Measurements from ENCODE around the gene SFRP4.

Gene SFRP4

GRCh38 chr7:37924491-37925041 is 7.9 kb upstream of the SFRP4 start:
- DNase-seq (ENCODE audit: low spot score) = no peak

- no peak for DNase-seq (ENCODE audit: low spot score)
Observed at GRCh38 chr7:37923996-37924395, 7.4 kb upstream of the SFRP4 start.

- DNase-seq (ENCODE audit: low spot score) = no peak
Observed at GRCh38 chr7:37921876-37922275, 5.3 kb upstream of the SFRP4 start.

- peak; percentile 74 for DNase-seq (ENCODE audit: low spot score)
Observed at GRCh38 chr7:37920849-37921805, 4.5 kb upstream of the SFRP4 start.

- peak; percentile 89 for DNase-seq (ENCODE audit: low spot score)
Observed at GRCh38 chr7:37920305-37920848, 3.8 kb upstream of the SFRP4 start, which contains the start of gene EPDR1. TSS of gene EPDR1 (plus strand) at chr7:37920640. CDS start at chr7:37920940, 300 bp downstream.

GRCh38 chr7:37918526-37918925 is 1.9 kb upstream of the SFRP4 start:
- no peak for DNase-seq (ENCODE audit: low spot score)

GRCh38 chr7:37916017-37916672 is 472 bp downstream of the SFRP4 start:
- no peak for DNase-seq (ENCODE audit: low spot score)

- no peak for DNase-seq (ENCODE audit: low spot score)
Observed at GRCh38 chr7:37915438-37915837, 1.2 kb downstream of the SFRP4 start.

GRCh38 chr7:37912756-37913155 is 3.9 kb downstream of the SFRP4 start:
- no peak for DNase-seq (ENCODE audit: low spot score)

- no peak for DNase-seq (ENCODE audit: low spot score)
Observed at GRCh38 chr7:37908221-37908788, 8.3 kb downstream of the SFRP4 start.

- no peak for DNase-seq (ENCODE audit: low spot score)
Observed at GRCh38 chr7:37901890-37902524, 14.6 kb downstream of the SFRP4 start.

GRCh38 chr7:37901236-37901827 is 15.3 kb downstream of the SFRP4 start:
- peak; percentile 50 for DNase-seq (ENCODE audit: low spot score)

- DNase-seq (ENCODE audit: low spot score) = no peak
Observed at GRCh38 chr7:37899712-37900247, 16.8 kb downstream of the SFRP4 start.

GRCh38 chr7:37894671-37895070 is 21.9 kb downstream of the SFRP4 start:
- DNase-seq (ENCODE audit: low spot score) = no peak

- no peak for DNase-seq (ENCODE audit: low spot score)
Observed at GRCh38 chr7:37893359-37893758, 23.3 kb downstream of the SFRP4 start.

- DNase-seq (ENCODE audit: low spot score) = no peak
Observed at GRCh38 chr7:37882086-37882485, 34.5 kb downstream of the SFRP4 start.
